GM19025 (cell line): Measurements from ENCODE around the gene RLN3.
A peak's percentile ranks its signal among the peaks of the same experiment; 100 is the strongest.
"Not testable (repeated sequence)": the region's sequence is repeated elsewhere in the genome, so short reads cannot be mapped to it uniquely, and the experiment has no call there.

Experiments
- ATAC-seq: cut with Tn5 transposase; IDR thresholded peaks from one replicate; pipeline ENCODE4 v1.9.1; 2021; ENCODE audit warnings: mild to moderate bottlenecking, low read depth, moderate library complexity; ENCODE audit not compliant: unreplicated experiment

Gene RLN3

DNA sequence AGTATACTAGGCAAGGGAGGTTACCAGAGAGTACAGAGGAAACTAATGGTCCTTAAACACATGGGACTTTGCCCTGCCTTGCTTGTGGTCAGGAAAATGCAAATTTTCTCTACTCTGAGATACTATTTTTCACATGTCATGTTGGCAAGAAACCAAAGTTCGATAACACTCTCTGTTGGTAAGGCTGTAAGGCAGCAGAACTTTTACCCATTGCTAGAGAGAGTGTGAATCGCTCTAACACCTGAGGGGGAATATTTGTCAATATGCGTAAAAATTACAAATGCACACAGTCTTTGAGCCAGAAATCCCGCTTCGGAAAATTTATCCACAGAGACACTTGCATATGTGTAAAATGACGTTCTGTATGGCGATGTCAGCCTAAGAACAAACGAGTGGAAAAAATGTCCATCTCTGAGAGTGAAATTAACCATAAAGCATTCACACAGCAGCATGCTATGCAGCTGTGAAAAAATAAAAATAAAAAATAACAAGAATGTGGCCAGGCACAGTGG, 12.4 kb upstream of the RLN3 start:
- ATAC-seq, result peak; percentile 84

DNA sequence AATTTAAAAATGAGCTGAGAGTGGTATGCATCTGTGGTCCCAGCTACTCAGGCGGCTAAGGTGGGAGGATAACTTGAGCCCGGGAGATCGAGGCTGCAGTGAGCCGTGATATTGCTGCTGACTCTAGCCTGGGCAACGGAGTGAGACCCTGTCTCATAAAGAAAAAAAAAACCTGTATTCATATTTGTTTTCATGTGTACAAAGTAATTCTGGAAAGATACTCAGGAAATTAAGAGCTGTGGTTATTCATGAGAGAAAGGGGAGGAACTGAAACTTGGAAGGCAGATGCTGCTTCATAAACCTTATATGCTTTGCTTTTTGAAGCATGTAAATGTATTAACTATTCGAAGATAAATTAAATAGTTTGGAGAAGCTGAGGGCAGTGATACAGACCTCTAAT, 8.8 kb upstream of the RLN3 start:
- ATAC-seq, result no peak

DNA sequence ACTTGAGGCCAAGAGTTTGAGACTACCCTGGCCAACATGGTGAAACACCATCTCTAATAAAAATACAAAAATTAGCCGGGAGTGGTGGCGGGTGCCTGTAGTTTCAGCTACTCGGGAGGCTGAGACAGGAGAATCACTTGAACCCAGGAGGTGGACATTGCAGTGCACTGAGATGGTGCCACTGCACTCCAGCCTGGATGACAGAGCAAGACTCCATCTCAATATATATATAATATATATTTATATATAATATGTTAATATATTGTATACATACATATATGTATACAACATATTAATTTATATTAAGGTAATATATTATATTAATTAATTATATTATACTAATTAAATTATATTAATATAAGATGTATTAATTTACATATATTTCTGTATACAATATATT, 8.2 kb upstream of the RLN3 start:
- ATAC-seq, result not testable (repeated sequence)

DNA sequence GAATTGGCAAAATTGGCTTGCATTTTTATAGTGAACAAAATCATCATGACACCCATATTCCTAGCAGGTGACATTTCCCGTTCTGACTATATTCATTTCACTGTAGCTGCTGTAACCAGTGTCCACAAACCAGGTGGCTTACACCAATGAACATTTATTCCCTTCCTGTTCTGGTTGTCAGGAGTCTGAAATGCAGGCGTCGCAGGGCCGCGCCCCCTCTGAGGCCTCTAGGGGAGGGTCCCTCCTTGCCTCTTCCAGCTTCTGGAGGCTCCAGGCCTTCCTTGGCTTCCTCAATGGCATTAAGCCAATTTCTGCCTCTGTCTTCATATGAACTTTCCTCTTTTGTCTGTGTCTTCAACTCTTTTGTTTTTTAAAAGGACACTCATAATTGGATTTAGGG, 6.5 kb upstream of the RLN3 start:
- ATAC-seq, result no peak

DNA sequence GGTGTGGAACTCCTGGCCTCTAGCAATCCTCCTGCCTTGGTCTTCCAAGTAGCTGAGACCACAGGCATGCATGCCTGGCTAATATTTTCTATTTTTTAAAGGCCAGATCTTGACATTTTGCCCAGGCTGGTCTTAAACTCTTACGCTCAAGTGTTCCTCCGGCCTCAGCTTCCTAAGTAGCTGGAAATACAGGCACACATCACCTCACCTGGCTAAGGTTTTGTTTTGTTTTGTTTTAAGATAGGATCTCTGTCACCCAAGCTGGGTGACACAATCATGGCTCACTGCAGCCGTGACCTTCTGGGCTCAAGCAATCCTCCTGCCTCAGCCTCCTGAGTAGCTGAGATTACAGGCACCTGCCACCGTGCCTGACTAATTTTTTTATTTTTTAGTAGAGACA, 5.5 kb upstream of the RLN3 start:
- ATAC-seq, result no peak

DNA sequence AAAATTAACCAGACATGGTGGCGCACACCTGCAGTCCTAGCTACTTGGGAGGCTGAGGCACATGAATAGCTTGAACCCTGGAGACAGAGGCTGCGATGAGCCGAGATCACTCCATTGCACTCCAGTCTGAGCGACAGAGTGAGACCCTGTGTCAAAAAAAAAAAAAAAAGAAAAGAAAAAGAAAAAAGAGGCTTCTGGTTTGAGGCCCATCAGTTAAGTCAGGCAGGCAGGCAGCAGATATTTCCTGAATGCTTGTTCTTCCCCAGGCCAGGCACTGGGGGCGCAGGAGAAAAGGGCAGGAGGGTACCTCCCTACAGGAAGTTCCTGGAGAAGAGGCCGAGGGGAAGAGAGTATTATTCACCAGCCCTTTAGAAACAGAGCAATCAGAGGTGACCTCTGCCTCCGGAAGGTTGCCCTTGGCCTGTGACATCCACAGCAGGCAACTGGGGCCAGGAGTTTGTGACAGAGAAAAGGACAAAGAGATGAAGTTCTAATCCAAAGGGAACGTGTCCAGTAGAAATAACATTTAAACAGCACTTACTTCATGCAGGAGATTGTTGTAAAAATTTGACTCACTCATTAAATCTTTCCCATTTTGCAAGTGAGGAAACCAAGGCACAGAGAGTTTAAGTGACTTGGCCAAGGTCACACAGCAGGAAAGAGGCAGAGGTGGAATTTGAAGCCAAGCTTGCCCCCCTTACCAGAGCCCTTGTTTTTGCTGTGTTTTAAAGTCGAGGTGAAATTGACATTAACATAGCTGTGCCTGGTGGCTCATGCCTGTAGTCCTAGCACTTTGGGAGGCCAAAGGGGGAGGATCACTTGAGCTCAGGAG, 4.3 kb upstream of the RLN3 start:
- ATAC-seq, result no peak

DNA sequence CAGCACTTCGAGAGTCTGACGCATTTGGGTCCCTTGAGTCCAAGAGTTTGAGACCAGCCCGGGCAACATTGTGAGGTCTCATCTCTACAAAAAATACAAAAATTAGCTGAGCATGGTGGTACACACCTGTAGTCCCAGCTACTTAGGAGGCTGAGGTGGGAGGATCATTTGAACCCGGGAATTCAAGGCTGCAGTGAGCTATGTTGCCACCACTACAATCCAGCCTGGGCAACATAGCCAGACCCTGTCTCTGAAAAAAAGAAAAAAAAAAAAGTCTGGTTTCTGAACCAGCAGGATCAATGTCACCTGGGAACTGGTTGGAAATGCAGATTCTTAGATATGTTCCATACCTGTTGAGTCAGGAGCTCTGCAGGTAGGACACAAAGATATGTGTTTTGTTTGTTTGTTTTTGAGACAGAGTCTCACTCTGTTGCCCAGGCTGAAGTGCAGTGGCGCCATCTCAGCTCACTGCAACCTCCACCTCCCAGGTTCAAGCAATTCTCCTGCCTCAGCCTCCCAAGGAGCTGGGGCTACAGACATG, 1.2 kb upstream of the RLN3 start:
- ATAC-seq, result not testable (repeated sequence)

DNA sequence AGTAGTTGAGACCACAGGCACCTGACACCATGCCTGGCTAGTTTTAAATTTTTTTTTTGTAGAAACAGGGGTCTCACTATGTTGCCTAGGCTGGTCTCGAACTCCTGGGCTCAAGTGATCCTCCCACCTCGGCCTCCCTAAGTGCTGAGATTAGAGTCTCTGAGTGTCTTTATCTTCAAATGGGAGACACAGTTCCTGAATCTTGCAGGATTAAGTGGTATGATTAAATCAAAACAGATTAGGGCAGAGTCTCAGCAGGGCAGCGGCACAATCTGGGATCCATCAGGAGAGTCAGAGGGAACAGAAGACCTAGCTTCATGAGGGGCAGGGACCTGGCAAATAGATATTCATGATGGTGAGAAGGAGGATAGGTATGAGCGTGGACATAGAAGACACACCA, 953 bp downstream of the RLN3 start:
- no peak for ATAC-seq

DNA sequence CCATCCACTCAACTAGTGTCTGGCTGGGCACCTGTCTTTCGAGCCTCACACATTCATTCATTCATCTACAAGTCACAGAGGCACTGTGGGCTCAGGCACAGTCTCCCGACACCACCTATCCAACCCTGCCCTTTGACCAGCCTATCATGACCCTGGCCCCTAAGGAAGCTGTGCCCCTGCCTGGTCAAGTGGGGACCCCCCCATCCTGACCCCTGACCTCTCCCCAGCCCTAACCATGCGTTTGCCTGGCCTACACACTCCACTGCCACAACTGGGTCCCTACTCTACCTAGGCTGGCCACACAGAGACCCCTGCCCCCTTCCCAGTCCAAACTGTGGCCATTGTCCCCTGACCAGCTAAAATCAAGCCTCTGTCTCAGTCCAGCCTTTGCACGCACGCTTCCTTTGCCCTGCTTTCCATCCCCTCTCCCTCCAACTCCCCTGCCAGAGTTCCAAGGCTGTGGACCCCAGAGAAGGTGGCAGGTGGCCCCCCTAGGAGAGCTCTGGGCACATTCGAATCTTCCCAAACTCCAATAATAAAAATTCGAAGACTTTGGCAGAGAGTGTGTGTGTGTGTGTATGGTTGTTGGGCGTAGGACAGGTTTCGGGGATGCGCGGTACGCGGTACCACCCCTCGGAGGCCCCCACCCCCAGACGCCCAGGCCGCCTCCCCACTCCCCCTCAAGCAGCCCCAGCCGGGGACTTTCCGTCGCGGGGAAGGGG, 3.2 kb downstream of the RLN3 start:
- ATAC-seq, result no peak

DNA sequence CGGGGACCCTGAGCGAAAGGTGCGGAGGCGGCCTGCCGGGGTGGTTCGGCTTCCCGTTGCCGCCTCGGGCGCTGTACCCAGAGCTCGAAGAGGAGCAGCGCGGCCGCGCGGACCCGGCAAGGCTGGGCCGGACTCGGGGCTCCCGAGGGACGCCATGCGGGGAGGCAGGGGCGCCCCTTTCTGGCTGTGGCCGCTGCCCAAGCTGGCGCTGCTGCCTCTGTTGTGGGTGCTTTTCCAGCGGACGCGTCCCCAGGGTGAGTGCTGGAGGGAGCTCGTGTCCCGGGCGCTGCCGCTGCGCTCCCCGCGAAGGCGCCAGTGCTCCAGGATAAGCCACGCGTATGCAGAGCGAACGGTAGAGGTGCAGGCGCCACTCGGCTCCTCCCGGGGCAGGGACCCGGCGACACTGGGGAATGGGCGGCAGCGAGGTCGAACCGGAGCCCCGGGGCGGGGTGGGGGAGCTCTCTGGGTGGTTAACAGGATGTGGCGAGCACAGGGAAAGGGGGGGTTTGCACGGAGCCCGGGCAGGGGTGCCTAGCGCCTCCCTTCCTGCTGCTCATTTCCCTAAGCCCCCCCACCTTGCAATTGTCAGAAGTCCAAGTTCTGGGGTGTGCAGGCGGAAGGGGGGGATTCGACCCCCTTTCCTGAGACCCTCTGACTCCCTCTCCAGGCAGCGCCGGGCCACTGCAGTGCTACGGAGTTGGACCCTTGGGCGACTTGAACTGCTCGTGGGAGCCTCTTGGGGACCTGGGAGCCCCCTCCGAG, 4.0 kb downstream of the RLN3 start, which contains the start of gene IL27RA:
TSS of gene IL27RA (plus strand) at position 44 of the 762 bp plus-strand sequence. CDS start at position 155, 111 bp downstream.
- no peak for ATAC-seq

DNA sequence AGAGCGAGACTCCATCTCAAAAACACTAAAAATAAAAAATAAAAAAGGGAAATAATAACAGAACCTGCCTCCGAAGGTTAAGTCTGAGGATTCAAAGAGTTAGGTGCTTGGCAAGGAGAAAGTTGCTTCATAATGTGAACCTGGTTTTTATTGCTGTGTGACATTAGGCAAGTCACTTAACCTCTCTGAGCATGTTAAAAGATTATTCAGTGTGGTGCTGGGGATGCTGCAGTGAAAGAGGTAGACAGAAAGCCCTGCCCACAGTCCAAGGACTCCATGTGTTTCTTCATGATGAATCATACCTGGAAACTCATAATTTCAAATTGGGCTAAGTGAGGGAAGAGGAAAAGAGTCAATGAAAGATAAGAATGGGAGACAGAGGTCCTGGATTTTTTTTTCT, 6.0 kb downstream of the RLN3 start:
- ATAC-seq, result no peak

DNA sequence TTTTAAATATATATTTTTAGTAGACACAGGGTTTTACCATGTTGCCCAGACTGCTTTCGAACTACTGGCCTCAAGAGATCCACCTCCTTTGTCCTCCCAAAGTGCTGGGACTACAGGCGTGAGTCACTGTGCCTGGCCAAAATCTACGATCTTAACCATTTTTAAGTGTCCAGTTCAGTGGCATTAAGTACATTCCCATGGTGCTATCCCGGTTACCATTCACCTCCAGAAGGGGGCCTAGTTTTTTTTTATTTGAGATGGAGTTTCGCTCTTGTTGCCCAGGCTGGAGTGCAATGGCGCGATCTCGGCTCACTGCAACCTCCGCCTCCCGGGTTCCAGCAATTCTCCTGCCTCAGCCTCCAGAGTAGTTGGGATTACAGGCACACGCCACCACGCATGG, 7.2 kb downstream of the RLN3 start:
- ATAC-seq, result not testable (repeated sequence)

DNA sequence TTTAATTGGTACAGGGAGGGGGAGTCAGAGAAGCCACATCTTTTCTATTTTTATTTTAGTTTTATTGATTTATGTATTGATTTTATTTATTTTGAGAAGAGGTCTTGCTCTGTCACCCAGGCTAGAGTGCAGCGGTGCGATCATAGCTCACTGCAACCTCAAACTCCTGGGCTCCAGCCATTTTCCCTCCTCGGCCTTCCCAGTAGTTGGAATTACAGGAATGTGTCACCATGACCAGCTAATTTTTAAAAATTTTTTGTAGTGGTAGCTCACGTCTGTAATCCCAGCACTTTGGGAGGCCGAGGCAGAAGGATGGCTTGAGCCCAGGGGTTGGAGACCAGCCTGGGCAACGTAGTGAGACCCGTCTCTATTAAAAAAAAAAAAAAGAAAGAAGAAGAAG, 7.8 kb downstream of the RLN3 start:
- ATAC-seq, result no peak

DNA sequence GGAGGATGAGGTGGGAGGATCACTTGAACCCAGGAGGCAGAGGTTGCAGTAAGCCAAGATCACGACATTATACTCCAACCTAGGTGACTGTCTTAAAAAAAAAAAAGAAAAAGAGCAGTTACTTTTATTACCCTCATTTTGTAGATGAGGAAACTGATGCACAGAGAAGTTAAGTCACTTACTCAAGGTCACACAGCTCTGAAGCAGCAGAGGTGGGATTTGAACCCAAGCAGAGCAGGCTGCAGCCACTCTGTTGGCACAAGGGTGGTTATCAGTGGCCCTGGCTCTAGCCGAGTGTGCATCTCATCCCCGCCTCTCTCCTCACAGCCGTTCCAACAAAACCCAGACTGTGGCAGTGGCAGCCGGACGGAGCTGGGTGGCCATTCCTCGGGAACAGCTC, 11.2 kb downstream of the RLN3 start:
- ATAC-seq, result no peak

DNA sequence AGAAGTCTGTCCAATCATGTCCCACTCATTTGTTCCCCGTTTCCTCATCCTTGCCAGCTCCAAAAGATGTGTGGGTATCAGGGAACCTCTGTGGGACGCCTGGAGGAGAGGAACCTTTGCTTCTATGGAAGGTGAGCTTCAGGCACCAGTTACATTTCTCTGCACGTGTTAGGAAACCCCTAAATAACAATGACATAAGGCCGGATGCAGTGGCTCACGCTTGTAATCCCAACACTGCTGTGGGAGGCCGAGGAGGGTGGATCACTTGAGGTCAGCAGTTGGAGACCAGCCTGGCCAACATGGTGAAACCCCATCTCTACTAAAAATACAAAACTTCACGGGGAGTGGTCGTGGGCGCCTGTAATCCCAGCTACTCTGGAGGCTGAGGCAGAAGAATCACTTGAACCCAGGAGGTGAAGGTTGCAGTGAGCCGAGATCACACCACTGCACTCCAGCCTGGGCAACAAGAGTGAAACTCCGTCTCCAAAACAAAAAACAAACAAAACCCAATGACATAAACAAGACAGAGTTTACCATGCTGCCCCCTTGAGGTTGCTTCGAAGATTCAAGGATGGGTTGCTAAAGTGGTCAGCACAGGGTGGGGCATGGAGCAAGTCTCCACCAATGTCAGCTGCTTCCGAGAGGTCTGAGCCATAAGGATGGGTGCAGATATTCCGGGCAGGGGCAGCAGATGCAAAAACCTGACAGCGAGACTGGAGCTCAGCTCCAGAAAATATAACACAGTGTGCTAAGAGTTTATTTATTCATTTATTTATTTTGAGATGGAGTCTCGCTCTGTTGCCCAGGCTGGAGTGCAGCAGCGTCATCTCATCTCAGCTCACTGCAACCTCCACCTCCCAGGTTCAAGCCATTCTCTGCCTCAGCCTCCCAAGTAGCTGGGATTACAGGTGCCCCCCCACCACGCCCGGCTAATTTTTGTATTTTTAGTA, 15.0 kb downstream of the RLN3 start:
- ATAC-seq, result not testable (repeated sequence)

DNA sequence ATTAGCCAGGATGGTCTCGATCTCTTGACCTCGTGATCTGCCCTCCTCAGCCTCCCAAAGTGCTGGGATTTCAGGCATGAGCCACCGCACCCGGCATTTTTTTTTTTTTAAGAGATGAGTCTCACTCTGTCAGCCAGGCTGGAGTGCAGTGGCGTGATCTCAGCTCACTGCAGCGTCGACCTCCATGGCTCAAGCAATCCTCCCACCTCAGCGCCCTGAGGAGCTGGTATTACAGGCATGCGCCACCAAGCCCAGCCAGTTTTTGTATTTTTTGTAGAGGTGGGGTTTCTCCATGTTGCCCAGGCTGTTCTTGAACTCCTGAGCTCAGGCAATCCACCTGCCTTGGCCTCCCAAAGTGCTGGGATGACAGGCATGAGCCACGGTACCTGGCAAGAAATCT, 19.9 kb downstream of the RLN3 start:
- not testable (repeated sequence) for ATAC-seq

DNA sequence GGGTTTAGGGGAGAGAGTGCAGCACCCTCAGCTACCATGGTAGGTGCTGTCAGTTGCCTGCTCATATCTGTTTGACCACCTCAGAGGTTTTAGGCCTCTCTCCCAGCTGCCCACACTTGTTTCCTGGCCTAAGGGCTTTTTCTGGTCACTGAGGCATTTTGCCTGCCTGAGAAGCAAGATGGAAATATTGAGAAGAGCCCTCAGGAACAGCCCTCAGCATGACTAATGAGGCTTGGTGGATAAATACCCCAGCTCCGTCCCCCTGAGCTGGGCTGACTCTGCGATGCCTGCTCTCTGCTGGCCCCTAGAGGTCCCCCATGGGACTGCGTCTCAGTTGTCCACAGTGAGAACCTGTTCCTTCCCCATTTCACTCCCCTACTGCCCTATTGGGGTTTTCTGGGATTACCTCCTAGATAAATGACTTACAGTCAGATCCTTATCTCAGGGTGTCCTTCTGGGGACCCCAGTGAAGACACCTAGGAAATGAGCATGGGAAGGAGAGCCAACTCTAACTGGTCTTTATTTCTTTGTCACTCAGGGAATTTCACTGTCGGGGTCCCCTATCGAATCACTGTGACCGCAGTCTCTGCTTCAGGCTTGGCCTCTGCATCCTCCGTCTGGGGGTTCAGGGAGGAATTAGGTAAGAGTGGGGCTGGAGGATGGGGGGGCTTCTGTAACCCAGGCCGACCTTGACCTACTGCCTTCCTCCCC, 20.6 kb downstream of the RLN3 start:
- no peak for ATAC-seq

DNA sequence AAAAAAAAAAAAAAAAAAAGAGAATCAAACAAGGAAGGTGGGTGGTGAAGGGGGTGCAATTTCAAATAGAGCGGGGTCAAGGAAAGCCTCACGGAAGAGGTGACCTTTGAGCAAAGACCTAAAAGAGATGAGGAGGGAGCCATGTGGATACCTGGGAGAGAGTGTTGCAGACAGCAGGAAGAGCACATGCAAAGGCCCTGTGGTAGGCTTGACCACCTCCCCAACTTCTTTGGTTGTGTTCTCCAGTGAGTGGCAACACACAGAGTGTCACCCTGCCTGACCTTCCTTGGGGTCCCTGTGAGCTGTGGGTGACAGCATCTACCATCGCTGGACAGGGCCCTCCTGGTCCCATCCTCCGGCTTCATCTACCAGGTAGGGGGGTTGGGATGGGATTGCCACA, 22.6 kb downstream of the RLN3 start:
- ATAC-seq, result no peak

DNA sequence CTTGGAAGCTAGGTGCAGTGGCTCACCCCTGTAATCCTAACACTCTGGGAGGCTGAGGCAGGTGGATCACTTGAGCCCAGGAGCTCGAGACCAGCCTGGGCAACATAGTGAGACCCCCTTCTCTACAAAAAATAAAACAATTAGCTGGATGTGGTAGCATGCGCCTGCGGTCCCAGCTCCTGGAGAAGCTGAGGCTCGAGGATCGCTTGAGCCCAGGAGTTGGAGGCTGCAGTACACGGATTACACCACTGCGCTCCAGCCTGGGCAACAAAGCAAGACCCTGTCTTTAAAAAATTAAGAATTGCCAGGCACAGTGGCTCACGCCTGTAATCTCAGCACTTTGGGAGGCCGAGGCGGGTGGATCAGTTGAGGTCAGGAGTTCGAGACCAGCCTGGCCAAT, 23.0 kb downstream of the RLN3 start:
- not testable (repeated sequence) for ATAC-seq
